Pulmonary artery endothelial cell (primary cell): ENCODE data around the gene EDC3. TPM values are rescaled to one million over a fixed set of nuclear protein-coding genes. Genes with fewer than 3 reads are reported as not detected.
"Not testable (repeated sequence)": the region's sequence is repeated elsewhere in the genome, so short reads cannot be mapped to it uniquely, and the experiment has no call there.

ENCODE experiments used
- DNase-seq: peaks from one replicate; pipeline ENCODE4 v3.0.0-alpha.2; 2011; ENCODE audit warnings: low read depth, low spot score
- total RNA-seq: library from RNA; depleted of rRNA; stranded (reverse); fragments of >200 nt; gene quantifications from 2 replicates; pipeline ENCODE4 v1.2.3, GENCODE V29; 2014

EDC3 gene
- total RNA-seq, 1 donor from 2014 or later, result 14.3 TPM

DNA sequence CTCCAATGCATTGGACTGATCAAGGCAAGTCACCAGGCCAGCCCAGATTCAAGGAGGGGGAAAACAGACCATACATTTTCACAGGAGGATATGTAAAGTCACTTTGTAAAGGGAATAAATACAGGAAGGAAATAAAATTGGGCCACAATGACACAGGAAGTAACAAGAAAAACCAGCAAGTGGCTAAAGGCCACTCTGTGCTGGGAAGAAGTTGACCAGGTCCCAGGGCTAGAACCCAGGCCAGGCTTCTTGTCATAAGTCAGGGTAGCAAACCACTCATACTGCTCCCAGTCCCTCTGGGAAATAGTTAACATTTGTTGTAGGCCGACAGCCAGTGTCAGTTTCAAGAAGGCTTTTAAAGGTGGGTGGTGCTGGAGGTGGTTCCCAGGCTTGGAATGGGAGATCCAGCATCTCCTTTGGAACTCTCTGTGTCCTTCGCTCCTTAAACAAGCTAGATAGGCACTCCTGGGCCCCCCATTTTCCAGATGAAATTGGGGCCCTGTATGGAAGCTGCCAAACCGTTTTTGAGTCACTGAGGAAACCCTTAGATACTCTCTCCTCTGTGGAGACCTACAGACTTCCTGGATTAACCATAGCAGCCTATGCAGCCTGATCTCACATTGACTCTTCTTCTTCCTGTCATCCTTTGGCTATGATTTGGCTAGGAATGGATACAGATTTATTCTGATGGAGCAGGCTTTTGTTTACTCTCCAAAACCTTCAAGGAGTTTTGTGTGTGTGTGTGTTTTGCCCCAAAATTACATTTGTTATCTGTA lies 14.7 kb upstream of the EDC3 start:
- no peak for DNase-seq

GRCh38 chr15:74709892-74710291 lies 14.1 kb upstream of the EDC3 start:
- no peak for DNase-seq

GRCh38 chr15:74709011-74709410 lies 13.2 kb upstream of the EDC3 start:
- no peak for DNase-seq

DNA sequence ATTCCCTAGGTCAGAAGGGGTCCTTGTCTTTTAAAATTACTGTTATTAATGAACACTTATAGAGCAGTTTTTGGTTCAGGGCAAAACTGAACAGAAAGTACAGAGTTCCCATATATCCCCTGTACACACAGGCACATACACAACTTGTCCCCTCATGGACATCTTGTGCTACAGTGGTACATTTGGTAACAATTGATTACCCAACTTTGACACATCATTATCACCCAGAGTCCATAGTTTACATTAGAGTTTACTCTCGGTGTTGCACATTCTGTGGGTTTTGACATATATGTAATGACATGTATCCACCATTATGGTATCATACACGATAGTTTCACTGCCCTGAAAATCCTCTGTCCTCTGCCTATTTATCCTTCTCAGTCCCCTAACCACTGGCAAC lies 984 bp upstream of the EDC3 start:
- DNase-seq, result no peak

DNA sequence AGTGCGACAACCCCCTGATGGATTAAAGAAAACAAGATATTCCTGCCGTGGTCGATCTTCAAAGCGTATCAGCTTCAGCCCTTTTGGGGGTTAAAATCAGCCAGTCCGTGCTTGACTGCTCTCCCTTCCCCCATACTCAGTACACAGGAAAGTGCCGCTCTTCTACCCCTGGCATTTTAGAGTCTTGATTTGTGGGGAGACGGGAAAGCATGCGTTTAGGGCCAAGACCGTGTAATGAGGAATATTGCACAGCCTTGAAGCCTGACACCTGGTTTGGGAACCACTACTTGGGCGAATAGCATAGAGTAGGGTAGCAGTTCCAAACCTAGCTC lies 540 bp upstream of the EDC3 start:
- no peak for DNase-seq

DNA sequence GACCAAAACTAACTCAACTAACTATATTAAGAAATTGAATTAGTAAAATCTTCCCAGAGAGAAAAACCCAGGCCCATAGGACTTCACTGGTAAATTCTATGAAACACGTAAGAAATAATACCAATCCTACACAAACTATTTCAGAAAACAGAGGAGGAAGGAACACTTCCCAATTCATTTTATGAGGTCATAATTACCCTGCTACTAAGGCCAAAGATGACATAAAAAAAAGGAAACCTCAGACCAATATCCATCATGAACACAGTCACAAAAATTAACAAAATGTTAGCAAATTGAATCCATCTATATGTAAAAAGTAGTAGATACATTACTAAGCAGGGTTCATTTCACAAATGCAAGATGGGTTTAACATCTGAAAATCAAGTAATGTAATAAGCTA lies 3.5 kb downstream of the EDC3 start:
- DNase-seq, result no peak

DNA sequence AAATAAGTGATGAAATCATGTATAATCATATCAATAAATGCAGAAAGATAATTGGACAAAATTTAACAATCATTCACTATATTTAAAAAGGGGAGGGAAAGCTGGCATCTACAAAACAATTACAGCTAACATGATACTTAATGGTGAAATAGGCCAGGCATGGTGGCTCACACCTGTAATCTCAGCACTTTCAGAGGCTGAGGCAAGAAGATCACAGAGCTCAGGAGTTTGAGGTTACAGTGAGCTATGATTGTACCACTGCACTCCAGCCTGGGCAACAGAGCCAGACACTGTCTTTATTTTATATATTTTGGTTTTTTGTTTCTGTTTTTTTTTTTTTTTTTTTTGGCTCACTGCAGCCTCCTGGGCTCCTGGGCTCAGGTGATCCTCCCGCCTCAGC lies 12.1 kb downstream of the EDC3 start:
- no peak for DNase-seq

DNA sequence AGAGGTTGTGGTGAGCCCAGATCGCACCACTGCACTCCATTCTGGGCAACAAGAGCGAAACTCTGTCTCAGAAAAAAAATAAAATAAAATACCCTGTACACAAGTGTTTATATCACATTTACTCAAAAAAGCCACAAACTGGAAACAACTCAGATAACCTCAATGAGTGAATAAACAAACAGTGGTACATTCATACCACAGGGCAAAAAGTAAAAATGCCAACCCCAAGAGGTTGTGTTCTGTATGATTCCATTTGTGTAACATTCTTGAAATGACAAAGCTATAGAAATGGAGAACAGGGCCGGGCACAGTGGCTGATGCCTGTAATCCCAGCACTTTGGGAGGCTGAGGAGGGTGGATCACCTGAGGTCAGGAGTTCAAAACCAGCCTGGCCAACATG lies 12.9 kb downstream of the EDC3 start:
- no peak for DNase-seq

GRCh38 chr15:74680456-74680855 lies 15.4 kb downstream of the EDC3 start:
- DNase-seq, result no peak

DNA sequence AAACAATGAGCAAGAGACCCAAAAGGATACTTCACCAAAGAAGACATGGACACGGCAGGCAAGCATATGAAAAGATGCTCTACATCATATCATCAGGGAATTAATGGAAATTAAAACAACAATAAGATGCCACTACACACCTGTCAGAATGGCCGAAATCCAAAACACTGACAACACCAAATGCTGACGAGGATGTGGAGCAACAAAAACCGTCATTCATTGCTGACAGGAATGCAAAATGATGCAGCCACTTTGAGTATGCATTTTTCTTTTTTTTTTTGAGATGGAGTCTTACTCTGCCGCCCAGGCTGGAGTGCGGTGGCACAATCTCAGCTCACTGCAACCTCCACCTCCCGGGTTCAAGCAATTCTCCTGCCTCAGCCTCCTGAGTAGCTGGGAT lies 19.0 kb downstream of the EDC3 start:
- DNase-seq, result no peak

DNA sequence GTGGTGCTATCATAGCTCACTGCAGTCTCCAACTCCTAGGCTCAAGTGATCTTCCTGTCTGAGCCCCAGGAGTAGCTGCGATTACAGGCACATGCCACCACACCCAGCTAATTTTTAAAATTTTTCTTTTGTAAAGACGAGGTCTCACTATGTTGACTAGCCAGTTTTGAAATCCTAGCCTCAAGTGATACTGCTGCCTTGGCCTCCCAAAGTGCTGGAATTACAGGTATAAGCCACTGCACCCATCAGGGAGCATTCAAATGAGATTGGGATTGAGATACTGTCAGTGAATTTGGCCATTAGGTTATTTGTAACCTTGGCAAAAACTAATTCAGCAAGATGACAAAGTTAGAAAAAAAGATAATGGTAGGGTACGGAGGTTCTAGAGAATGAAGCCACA lies 21.7 kb downstream of the EDC3 start:
- DNase-seq, result no peak

GRCh38 chr15:74669627-74670026 lies 26.2 kb downstream of the EDC3 start:
- no peak for DNase-seq

- no peak for DNase-seq
These were observed 27.8 kb downstream of the EDC3 start for GRCh38 chr15:74667975-74668374.

DNA sequence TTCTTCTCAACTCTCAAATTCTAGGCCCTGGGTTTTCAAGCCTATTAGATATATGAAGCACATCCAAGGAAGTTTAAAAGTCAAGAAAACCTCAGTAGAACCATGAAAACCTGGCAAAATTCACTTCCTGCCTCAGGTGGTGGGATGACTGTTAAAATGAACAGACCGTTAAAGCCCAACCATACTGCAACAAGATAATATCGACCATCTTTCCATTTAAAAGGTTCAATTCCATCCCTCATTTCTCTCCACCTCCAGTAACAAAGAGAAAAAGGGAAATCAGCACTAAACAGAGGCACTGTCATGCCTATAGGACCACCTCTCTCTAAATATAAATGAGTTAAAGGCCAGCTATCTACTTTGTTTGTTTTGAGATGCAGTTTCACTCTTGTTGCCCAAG lies 31.2 kb downstream of the EDC3 start:
- DNase-seq, result no peak

GRCh38 chr15:74664028-74664616 lies 31.7 kb downstream of the EDC3 start:
- peak; percentile 49 for DNase-seq

DNA sequence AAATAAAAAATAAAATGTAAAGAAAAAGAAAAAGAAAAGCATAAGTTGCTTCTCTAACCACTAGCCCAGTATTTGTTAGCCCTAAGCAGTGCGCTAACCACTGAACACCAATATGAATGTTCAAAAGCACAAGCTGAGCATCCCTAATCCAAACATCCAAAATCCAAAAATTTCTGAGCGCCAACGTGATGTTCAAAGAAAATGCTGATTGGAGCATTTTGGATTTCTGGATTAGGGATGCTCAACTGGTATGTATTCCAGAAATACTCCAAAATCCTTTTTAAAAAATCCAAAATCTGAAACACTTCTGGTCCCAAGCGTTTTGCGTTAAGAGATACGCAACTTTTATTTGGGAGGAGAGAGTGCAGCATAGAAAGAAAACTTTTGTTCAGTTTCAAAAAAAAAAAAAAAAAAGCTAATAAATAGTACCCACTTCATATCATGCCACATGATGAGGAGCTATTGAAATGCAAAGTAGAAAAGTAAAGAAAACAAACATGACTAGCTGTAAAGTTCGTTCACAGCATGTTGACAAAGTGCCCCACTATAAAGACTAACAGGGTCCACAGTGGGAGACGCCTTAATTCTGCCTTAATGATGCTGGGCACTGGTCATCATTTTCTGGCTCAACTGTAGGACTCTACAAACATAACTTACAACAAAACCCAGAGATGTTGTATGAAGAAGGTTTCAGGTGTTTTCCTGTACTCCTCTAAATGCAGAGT lies 32.4 kb downstream of the EDC3 start:
- no peak for DNase-seq

GRCh38 chr15:74662064-74662860 lies 33.6 kb downstream of the EDC3 start:
- DNase-seq, result no peak

DNA sequence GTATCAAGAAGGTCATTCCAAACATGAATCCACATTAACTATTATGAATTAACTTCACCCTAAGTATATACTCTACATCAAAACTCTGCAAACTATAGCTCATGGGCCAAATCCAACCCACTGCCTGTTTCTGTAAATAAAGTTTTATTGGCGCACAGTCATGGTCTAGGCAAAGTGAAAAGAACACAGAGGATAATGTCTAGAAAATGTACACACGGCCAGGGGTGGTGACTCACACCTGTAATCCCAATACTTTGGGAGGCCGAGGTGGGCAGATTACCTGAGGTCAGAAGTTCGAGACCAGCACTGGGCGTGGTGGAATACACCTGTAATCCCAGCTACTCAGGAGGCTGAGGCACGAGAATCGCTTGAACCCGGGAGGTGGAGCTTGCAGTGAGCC lies 34.5 kb downstream of the EDC3 start:
- not testable (repeated sequence) for DNase-seq

GRCh38 chr15:74657846-74658245 lies 38.0 kb downstream of the EDC3 start:
- DNase-seq, result no peak

GRCh38 chr15:74656935-74657535 lies 38.8 kb downstream of the EDC3 start:
- DNase-seq, result no peak

GRCh38 chr15:74655424-74655823 lies 40.4 kb downstream of the EDC3 start:
- no peak for DNase-seq
